GM23248 (cell line): Measurements from ENCODE around the gene ACTL8. TPM values are rescaled to one million over a fixed set of nuclear protein-coding genes. Genes with fewer than 3 reads are reported as not detected.

Experiments used
- DNase-seq: peaks from one replicate; pipeline ENCODE4 v3.0.0-alpha.2; 2015
- H2AFZ ChIP-seq: fragments of 200-600 bp; sonication (generic); 2 replicates; pipeline ENCODE4 v1.6.1; 2016; ENCODE audit warnings: antibody characterized with exemption
- H3F3A ChIP-seq: fragments of 200-600 bp; sonication (generic); 2 replicates; pipeline ENCODE4 v1.6.1; 2016; ENCODE audit warnings: mild to moderate bottlenecking, antibody characterized with exemption, mixed run types; ENCODE audit not compliant: insufficient read depth
- H3K27ac ChIP-seq: fragments of 200-600 bp; sonication (generic); 2 replicates; pipeline ENCODE4 v1.5.1; 2016; ENCODE audit warnings: mild to moderate bottlenecking
- H3K27me3 ChIP-seq: fragments of 200-600 bp; sonication (generic); replicated peaks from 2 replicates; pipeline ENCODE4 v1.6.1; 2016; ENCODE audit warnings: mild to moderate bottlenecking; ENCODE audit not compliant: insufficient read depth
- H3K36me3 ChIP-seq: fragments of 200-600 bp; sonication (generic); 2 replicates; pipeline ENCODE4 v1.6.1; 2016; ENCODE audit warnings: low read depth, mild to moderate bottlenecking
- H3K4me1 ChIP-seq: fragments of 200-600 bp; sonication (generic); 2 replicates; pipeline ENCODE4 v1.6.1; 2016; ENCODE audit warnings: mild to moderate bottlenecking; ENCODE audit not compliant: insufficient read depth
- H3K4me2 ChIP-seq: fragments of 200-600 bp; sonication (generic); one replicate; pipeline ENCODE4 v1.6.1; 2016; ENCODE audit warnings: mild to moderate bottlenecking; ENCODE audit not compliant: unreplicated experiment
- H3K4me3 ChIP-seq: fragments of 200-600 bp; sonication (generic); 2 replicates; pipeline ENCODE4 v1.5.1; 2016; ENCODE audit warnings: mild to moderate bottlenecking
- H3K79me2 ChIP-seq: fragments of 200-600 bp; sonication (generic); 2 replicates; pipeline ENCODE4 v1.6.1; 2016; ENCODE audit warnings: mild to moderate bottlenecking; ENCODE audit not compliant: insufficient read depth
- H3K9ac ChIP-seq: fragments of 200-600 bp; sonication (generic); 2 replicates; pipeline ENCODE4 v1.6.1; 2016; ENCODE audit warnings: mild to moderate bottlenecking
- H3K9me2 ChIP-seq: fragments of 200-600 bp; sonication (generic); 2 replicates; pipeline ENCODE4 v1.6.1; 2016; ENCODE audit warnings: mixed run types, mild to moderate bottlenecking, moderate library complexity; ENCODE audit not compliant: insufficient read depth
- H3K9me3 ChIP-seq: fragments of 200-600 bp; sonication (generic); one replicate; pipeline ENCODE4 v1.6.1; 2017; ENCODE audit warnings: low read depth
- H4K20me1 ChIP-seq: fragments of 200-600 bp; sonication (generic); 2 replicates; pipeline ENCODE4 v1.6.0; 2016; ENCODE audit not compliant: insufficient read depth
- EZH2 ChIP-seq: fragments of 200-600 bp; sonication (generic); IDR thresholded peaks from 2 replicates; pipeline ENCODE4 v1.6.1; 2018; ENCODE audit warnings: antibody characterized with exemption, mild to moderate bottlenecking; ENCODE audit not compliant: insufficient read depth, poor library complexity, severe bottlenecking
- EZH2phosphoT487 ChIP-seq: fragments of 200-600 bp; sonication (generic); IDR thresholded peaks from 2 replicates; pipeline ENCODE4 v1.6.1; 2018; ENCODE audit warnings: antibody characterized with exemption, moderate library complexity, mild to moderate bottlenecking, low read depth; ENCODE audit not compliant: insufficient read depth
- WGBS, 2 experiments: methylation state at CpG; one replicate each; pipeline ENCODE4 v1.1.6; 2015 to 2017; ENCODE audit warnings: low lambda C conversion rate in 2 of 2, low coverage in 1 of 2; ENCODE audit errors: missing lambda C conversion rate in 2 of 2; 5-methylcytosine and 5-hydroxymethylcytosine counted together
- in situ Hi-C: fragments of 300-500 bp; cut with MboI; formaldehyde crosslinking; loops from 2 replicates; pipeline ENCODE4 v1.15.0; 2020
- polyA plus RNA-seq: library from polyadenylated mRNA; unstranded; fragments of >200 nt; fragmentation: Nextera tagmentation; extraction: Ambion mirVana; gene quantifications from 2 replicates; pipeline ENCODE4 v1.2.1, GENCODE V29; 2016
- total RNA-seq: library from RNA; depleted of rRNA; stranded (reverse); fragments of >200 nt; shearing (Covaris generic); gene quantifications from 2 replicates; pipeline ENCODE4 v1.2.3, GENCODE V29; 2014; rRNA removed

Gene ACTL8, protein sequence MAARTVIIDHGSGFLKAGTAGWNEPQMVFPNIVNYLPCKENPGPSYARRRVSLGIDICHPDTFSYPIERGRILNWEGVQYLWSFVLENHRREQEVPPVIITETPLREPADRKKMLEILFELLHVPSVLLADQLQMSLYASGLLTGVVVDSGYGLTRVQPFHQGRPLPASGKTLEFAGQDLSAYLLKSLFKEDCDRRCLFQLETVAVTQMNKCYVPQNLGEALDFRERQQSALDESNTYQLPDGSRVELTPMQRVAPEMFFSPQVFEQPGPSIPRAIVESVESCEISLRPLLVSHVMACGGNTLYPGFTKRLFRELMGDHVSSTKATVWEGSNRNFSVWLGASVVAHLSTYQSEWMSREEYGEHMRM
- total RNA-seq: 0.11 TPM in 1 of 2 replicates, not detected in the other
- not detected in 2 replicates for polyA plus RNA-seq

DNA sequence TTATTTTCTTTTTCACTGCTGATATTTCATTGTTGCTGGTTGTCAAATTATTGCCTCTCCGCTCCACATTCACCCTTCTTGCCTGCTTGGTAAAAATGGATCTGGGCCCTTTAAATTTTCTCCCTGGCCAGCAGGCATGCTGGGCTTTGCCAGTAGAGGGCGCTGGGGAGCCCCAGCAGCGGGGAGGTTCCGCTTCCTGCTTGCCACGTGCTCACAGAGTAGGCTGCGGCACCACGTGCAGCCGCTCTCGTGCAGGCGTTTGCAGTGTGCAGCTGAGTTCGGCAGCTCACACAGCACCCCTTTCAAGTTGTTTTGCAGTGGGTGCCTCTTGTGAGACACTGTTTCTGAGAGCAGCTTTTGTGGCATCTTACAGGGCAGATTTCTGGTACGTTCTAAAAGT, at the start of gene ACTL8:
Gene ACTL8, plus strand, starts transcription at position 214 of the 400 bp plus-strand sequence. CDS start 67,676 bp downstream, outside the sequence.
- TF ChIP-seq EZH2: no peak
- no peak for TF ChIP-seq EZH2phosphoT487
- Histone ChIP-seq H4K20me1 (no peaks in the 10 kb centered on the region), H3K9ac (no peak within 1 kb of the TSS), H3K79me2 (no peaks in the 10 kb centered on the region), H3K9me3 (no peaks in the 10 kb centered on the region), H3K4me3 (no peak within 1 kb of the TSS), H3K9me2 (no peaks in the 10 kb centered on the region), H3K4me2 (no peak within 1 kb of the TSS), H3K4me1 (no peaks in the 10 kb centered on the region), H3K27ac (no peak within 1 kb of the TSS), H3K36me3 (no peaks in the 10 kb centered on the region), H3F3A (no peaks in the 10 kb centered on the region), H3K27me3 (no peaks in the 10 kb centered on the region), H2AFZ (no peak within 1 kb of the TSS)
- in situ Hi-C loops: no loop called here
- no peak for DNase-seq
- WGBS, 2 experiments: 59% methylated on average over 12 of the region's 12 CpGs

DNA sequence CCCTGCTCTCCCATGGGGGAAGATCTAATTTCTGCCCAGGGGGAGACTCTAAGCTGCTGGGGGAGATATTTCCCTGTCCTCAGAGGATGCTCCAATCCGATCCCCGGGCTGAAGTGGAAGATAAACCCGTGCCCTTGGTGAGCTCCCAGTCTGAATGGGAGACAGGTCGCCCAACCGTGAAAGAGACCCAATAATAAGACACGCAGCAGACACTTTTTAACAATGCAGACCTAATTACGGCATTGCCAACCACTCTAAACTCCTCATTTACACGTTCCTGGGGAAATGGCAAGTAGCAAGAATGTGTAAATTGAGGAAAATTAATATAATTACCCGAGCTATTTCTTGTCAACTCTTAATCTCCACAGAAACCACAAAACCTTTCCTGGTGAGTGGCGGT, 48.7 kb upstream of the ACTL8 start:
- Histone ChIP-seq H3K79me2 (no peaks in the 10 kb centered on the region), H3K27me3 (no peaks in the 10 kb centered on the region), H3K36me3 (no peaks in the 10 kb centered on the region), H3K4me3 (no peak overlapping the region), H3K9me3 (no peaks in the 10 kb centered on the region), H3K9ac (no peak overlapping the region), H3K9me2 (no peaks in the 10 kb centered on the region), H4K20me1 (no peaks in the 10 kb centered on the region), H3K27ac (no peak overlapping the region), H3K4me2 (no peak overlapping the region), H2AFZ (no peak overlapping the region), H3F3A (no peaks in the 10 kb centered on the region), H3K4me1 (no peaks in the 10 kb centered on the region)
- no peak for TF ChIP-seq EZH2
- no peak for TF ChIP-seq EZH2phosphoT487
- in situ Hi-C loops: no loop called here
- no peak for DNase-seq
- WGBS, 2 experiments: 63 to 68% methylated on average over 10 of the region's 10 CpGs

DNA sequence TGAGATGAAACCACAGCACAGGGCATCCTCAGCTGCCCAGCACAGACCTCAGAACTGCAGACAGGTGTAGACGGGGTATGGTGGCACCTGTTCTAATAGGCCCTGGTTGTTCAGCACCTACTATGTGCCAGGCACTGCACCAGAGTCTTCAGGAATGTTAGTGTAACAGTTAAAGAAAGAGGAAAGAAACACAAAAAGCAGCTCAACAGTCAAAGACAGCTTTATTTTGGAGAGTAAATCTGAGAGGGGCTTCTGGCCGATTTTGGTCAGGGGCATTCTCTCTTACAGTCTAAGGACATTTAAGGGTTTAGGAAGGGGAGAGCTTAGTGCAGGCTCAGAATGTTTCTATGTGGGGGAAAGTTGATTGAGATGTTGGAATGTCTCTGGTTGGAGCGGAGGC, 45.2 kb upstream of the ACTL8 start:
- H3K9me2 ChIP-seq: no peaks in the 10 kb centered on the region
- H4K20me1 ChIP-seq: no peaks in the 10 kb centered on the region
- no peak overlapping the region for H3K27ac ChIP-seq
- no peak for DNase-seq
- H3K9ac ChIP-seq: no peak overlapping the region
- H3K36me3 ChIP-seq: no peaks in the 10 kb centered on the region
- H3K79me2 ChIP-seq: no peaks in the 10 kb centered on the region
- H3K9me3 ChIP-seq: no peaks in the 10 kb centered on the region
- TF ChIP-seq EZH2phosphoT487: no peak
- TF ChIP-seq EZH2: no peak
- H3K4me3 ChIP-seq: no peak overlapping the region
- H3K4me2 ChIP-seq: no peak overlapping the region
- H2AFZ ChIP-seq: no peak overlapping the region
- in situ Hi-C loops: no loop called here
- no peaks in the 10 kb centered on the region for H3F3A ChIP-seq
- WGBS, 2 experiments: 54 to 62% methylated on average over 3 of the region's 3 CpGs
- no peaks in the 10 kb centered on the region for H3K4me1 ChIP-seq
- H3K27me3 ChIP-seq: no peaks in the 10 kb centered on the region

DNA sequence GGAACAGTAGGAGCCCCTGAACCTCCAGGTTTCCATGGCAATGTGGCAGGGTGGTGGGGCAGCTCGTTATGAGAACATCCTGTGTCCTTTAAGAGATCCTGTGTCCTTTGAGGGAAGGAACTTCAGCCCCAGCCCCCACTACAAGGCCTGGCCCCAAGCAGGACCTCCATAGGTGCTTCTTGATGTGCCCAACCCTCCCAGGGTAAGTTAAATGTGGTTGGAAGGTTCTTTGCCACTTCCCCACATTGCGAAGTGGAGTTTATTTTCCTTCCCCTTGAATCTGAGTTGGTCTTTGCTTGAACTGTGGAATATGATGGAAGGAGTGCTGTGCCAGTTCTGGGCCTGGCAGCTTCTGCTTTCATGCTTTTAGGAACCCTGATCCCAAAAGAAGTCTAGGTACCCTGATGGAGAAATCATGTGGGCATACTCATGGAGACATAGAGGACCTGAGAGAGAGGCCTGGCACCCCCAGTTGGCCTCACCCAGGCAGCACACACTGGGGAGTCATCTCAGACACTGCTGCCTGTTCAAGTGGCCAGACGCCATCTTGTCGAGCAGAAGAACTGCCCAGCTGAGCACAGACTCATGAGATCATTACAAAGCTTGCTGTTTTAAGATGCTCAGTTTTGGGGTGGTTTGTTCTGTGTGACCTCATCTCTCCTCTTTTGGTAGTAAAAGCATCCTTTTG, 44.1 kb upstream of the ACTL8 start:
- WGBS, 2 experiments: 45 to 57% methylated on average over 4 of the region's 4 CpGs
- H3K9me2 ChIP-seq: no peaks in the 10 kb centered on the region
- no peaks in the 10 kb centered on the region for H3K36me3 ChIP-seq
- no peaks in the 10 kb centered on the region for H3K4me1 ChIP-seq
- no peak overlapping the region for H3K27ac ChIP-seq
- H2AFZ ChIP-seq: no peak overlapping the region
- TF ChIP-seq EZH2 (no peak), EZH2phosphoT487 (no peak)
- no peak overlapping the region for H3K4me2 ChIP-seq
- no peak overlapping the region for H3K4me3 ChIP-seq
- H4K20me1 ChIP-seq: no peaks in the 10 kb centered on the region
- no peaks in the 10 kb centered on the region for H3K27me3 ChIP-seq
- DNase-seq: no peak
- no peaks in the 10 kb centered on the region for H3K79me2 ChIP-seq
- H3K9me3 ChIP-seq: no peaks in the 10 kb centered on the region
- in situ Hi-C loops: no loop called here
- H3F3A ChIP-seq: no peaks in the 10 kb centered on the region
- H3K9ac ChIP-seq: no peak overlapping the region
